ENCODE measurements around the gene EXTL2. TPM values are rescaled to one million over a fixed set of nuclear protein-coding genes. Genes with fewer than 3 reads are reported as not detected.
A peak's percentile ranks its signal among the peaks of the same experiment; 100 is the strongest.

The EXTL2 gene
- total and polyA plus RNA-seq, 2 experiments from 2014 or later = 23.9 to 42.5 TPM

- no peak for TF ChIP-seq CTCF (IDR thresholded peaks at IDR 0.05; ENCODE audit: low read depth, low read length)
- no peaks in the 10 kb centered on the region for H3K9me3 ChIP-seq (ENCODE audit: low read depth)
Observed at GRCh38 chr1:100874433-100874832, 20.2 kb downstream of the EXTL2 start.

GRCh38 chr1:100869996-100870395 is 24.6 kb downstream of the EXTL2 start:
- Histone ChIP-seq H3K4me3 (no peak overlapping the region), H3K27me3 (no peaks in the 10 kb centered on the region), H3K27ac (no peak overlapping the region), H3K4me1 (ENCODE audit: low read depth) (peaks cover 29% of the 10 kb centered on the region), H3K36me3 (peaks cover 7% of the 10 kb centered on the region), H3K9me3 (ENCODE audit: low read depth) (no peaks in the 10 kb centered on the region)
- DNase-seq (ENCODE audit: low read depth in 1 of 2, low spot score in 1 of 2) = no peak
- TF ChIP-seq CTCF (IDR thresholded peaks at IDR 0.05; ENCODE audit: low read depth, low read length) = no peak

More at GRCh38 chr1:100874433-100874832, 20.2 kb downstream of the EXTL2 start:
- DNase-seq (ENCODE audit: low read depth in 1 of 2, low spot score in 1 of 2) = no peak
- H3K4me1 ChIP-seq (ENCODE audit: low read depth) = no peaks in the 10 kb centered on the region
- H3K27ac ChIP-seq = no peak overlapping the region
- H3K36me3 ChIP-seq = peaks cover 17% of the 10 kb centered on the region
- no peaks in the 10 kb centered on the region for H3K27me3 ChIP-seq
- H3K4me3 ChIP-seq = no peak overlapping the region

DNA sequence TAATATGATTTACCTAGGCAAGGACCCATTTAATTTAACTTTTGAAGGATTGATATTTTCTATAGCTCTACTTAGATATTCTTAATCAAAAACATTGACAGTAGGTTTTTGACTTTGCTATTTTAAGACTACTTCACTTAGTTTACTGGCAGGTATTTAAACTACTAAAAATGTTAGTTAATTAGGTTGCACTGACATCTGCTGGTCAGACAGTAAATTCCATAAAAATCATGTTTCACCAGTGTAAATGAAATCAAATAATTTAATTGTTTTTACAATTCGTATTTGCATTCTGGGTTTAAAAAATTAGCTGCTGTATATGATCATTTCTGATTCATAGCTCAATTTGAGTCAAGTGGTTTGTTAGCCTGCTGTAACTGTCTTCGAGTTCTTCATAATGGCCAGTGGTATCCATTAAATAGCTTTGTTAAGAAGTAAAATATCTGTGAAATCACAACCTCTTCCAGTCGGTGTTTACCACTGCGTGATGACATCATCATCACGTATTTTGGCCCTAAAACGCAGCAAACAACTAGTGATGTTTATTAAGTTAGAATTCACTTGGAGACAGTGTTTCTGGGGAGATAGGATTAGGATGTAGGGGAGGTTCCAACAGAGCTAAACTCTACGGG is 26.2 kb downstream of the EXTL2 start:
- Histone ChIP-seq H3K4me3 (no peak overlapping the region), H3K36me3 (no peaks in the 10 kb centered on the region), H3K4me1 (ENCODE audit: low read depth) (peaks cover 29% of the 10 kb centered on the region), H3K27me3 (no peaks in the 10 kb centered on the region), H3K9me3 (ENCODE audit: low read depth) (no peaks in the 10 kb centered on the region), H3K27ac (no peak overlapping the region)
- TF ChIP-seq CTCF (IDR thresholded peaks at IDR 0.05; ENCODE audit: low read depth, low read length) = peak; percentile 49
- peak; percentile 52 to 73 for DNase-seq (ENCODE audit: low read depth in 1 of 2, low spot score in 1 of 2)

DNA sequence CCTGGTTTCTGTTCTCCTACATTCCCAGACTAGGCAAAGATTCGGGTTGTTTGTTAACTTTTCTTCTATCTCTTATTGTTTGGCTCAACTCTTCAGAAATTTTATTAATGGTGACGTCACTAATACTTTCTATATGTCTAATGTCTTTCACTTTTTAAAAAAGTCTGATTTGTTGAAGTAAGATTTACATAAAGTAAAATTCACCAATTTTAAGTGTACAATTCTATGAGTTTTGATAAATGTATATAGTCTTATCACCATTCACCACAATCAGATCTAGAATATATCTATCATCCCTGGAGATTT is 27.8 kb downstream of the EXTL2 start:
- Histone ChIP-seq H3K4me1 (ENCODE audit: low read depth) (peaks cover 29% of the 10 kb centered on the region), H3K27ac (no peak overlapping the region), H3K27me3 (no peaks in the 10 kb centered on the region), H3K36me3 (no peaks in the 10 kb centered on the region), H3K4me3 (no peak overlapping the region), H3K9me3 (ENCODE audit: low read depth) (no peaks in the 10 kb centered on the region)
- no peak for TF ChIP-seq CTCF (IDR thresholded peaks at IDR 0.05; ENCODE audit: low read depth, low read length)
- DNase-seq (ENCODE audit: low read depth in 1 of 2, low spot score in 1 of 2) = no peak

- peaks cover 29% of the 10 kb centered on the region for H3K4me1 ChIP-seq (ENCODE audit: low read depth)
- no peak overlapping the region for H3K27ac ChIP-seq
- peak; percentile 50 for TF ChIP-seq CTCF (IDR thresholded peaks at IDR 0.05; ENCODE audit: low read depth, low read length)
- DNase-seq (ENCODE audit: low read depth in 1 of 2, low spot score in 1 of 2) = peak; percentile 49 to 80
- H3K27me3 ChIP-seq = no peaks in the 10 kb centered on the region
- no peaks in the 10 kb centered on the region for H3K36me3 ChIP-seq
- no peaks in the 10 kb centered on the region for H3K9me3 ChIP-seq (ENCODE audit: low read depth)
- no peak overlapping the region for H3K4me3 ChIP-seq
Observed at GRCh38 chr1:100866041-100866900, 28.4 kb downstream of the EXTL2 start.

Data from cardiac muscle cell (in vitro differentiated cells and primary cell).